Hematopoietic multipotent progenitor cell treated with erythropoietin and hydrocortisone succinate and interleukin-3 and kit ligand, for 17 days (in vitro differentiated cells): Measurements from ENCODE around the gene IL12A.

Experiments
- DNase-seq: peaks from one replicate; pipeline ENCODE4 v3.0.0-alpha.2; 2015; ENCODE audit warnings: low spot score

The IL12A gene

DNA sequence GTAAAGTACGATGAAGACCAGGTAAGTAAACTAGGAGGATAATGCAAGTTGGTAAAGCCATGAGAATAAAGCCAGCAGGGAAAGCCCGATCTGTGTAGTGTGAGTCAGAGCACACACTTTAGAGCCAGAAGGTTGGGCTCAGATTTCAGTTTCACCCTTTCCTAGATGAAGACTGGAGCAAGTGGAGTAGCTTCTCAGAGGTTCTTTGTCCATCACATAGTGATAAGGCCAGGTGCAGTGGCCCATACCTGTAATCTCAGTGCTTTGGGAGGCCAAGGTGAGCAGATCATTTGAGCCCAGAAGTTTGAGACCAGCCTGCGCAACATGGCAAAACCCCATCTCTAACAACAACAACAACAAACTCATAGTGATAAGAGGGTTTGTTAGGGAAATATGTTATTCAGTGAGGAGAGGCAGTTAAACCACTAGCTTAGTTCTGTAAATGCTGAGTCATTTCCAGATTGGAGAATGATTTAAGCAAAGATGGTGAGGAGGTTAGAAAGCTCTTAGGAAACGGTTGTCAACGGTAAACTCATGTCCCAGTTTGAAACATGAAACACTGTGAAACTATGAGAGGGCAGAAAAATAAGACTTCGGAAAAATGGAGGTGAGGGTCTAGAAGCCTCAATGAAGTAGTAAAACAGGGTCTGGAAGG lies 39.0 kb downstream of the IL12A start:
- DNase-seq, result no peak

DNA sequence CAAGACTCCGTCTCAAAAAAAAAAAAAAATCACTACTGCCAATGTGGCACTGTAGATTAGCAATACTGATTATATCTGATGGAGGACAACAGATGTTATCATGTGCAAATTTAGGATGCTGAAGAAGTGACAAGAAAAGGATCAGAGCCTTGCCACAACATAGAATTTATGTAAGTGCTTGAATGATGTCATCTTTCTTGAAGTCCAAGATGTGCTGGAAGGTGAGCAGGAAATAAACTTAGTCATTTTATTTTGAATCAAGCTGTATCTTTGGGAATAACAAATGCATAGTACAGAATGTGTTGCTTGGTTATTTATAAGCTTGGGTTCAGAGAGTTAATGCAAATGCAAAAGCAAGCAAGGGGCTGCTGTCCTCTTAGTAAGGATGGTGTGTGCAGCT lies 47.1 kb downstream of the IL12A start:
- DNase-seq, result no peak

DNA sequence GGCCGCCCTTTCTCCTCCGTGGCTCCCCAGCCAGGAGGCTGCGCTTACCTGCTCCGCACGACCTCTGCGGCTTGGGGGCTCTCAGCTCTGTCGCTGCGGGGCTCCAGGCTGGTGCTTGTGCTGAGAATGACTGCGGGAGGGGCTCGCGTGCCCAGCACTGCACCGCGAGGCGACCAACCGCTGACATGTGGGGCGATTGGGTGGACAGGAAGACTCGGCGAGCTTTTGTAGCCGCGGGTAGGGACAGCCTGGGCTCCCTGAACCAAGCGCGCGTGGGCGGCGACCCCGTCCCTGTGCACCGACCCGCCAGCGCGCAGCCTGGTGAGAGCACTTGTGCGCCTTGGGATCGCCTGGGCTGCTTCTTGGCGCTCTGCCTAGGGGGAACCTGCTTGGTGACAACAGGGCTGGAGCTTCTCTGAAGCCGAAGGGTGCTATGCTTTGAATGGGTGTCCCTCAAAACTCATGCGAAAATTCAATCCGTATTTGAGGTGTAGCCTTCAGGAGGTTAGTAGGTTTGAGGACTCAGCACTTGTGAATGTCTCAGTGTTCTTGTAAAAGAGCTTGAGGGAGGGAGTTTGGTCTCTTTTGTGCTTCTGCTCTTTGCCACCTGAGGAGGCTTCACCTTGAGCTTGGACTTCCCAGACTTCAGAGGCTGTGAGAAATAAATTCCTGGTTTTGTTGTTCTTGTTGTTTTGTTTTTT lies 50.4 kb downstream of the IL12A start:
- DNase-seq, result no peak

DNA sequence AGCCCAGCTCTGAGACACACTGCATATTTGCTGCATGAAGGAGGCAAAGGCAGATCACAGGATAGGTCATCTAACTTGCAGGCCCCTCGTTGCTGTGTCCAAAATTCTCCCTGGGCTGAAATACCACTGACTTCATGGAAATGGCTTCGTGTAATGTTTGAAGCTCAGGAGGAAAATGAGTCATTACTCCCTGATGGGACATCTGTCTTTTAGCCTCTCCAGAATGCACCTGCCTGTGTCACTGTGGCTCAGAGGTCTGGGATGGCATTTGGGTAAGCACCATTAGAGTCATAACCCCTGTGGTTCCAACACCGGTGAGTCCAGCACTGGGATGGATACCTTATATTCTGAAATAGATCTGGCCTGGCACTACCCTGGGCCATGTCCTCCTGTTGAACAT lies 51.5 kb downstream of the IL12A start:
- no peak for DNase-seq

DNA sequence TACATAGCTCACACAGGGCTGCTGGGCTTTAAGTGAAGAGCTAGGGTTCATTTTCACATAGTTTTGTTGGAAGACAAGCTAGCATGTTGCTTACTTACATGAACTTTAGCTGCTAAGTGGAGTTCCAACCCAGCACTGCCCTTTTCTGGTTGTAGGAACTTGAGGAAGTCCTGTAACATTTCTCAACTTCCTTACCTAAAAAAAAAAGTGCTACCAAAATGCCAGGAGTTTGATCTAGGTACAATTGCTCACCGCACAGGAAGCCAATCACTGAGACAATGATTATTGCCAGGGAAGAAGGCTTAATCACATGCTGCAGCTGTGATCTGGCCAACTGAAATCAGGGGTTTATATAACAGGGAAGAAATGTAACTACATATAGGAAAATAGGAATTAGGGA lies 52.8 kb downstream of the IL12A start:
- DNase-seq, result no peak

DNA sequence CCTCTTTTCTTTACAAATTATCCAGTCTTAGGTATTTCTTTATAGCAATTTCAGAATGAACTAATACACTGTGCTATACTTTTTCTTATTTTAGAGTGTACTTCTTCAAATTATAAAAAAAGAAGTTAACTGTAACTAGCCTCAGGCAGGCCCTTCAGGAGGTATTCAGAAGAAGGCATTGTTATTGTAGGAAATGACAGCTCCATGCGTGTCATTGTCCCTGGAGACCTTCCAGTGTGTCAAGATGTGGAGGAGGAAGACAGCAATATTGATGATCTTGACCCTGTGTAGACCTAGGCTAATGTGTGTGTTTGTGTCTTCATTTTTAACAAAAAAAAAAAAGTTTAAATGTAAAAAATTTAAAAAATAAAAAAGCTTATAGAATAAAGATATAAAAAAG lies 55.5 kb downstream of the IL12A start:
- DNase-seq, result no peak
